PC-3 (cell line): ENCODE measurements around the gene PEX10. TPM values are rescaled to one million over a fixed set of nuclear protein-coding genes. Genes with fewer than 3 reads are reported as not detected.

Experiments
- ATAC-seq: fragments of 200-7000 bp; cut with Tn5 transposase; 2 replicates; pipeline ENCODE4 v1.9.1; 2020; ENCODE audit warnings: mild to moderate bottlenecking, moderate library complexity
- BruUV-seq: library from RNA; stranded (reverse); fragments of 400-500 nt; replicated peaks from 2 replicates; lab custom pipeline; 2021; lab: Mats Ljungman, UMichigan
- CTCF ChIA-PET: fragments of 300-600 bp; sonication (Branson Sonifier 250); formaldehyde crosslinking; loops from one replicate; lab custom pipeline; 2022; ENCODE audit warnings: antibody characterized with exemption; lab: Charles Lee
- POLR2A ChIA-PET: fragments of 300-600 bp; sonication (Branson Sonifier 250); formaldehyde crosslinking; loops from one replicate; lab custom pipeline; 2022; ENCODE audit warnings: antibody characterized with exemption; ENCODE audit not compliant: unreplicated experiment; lab: Charles Lee
- DNase-seq: peaks from one replicate; pipeline ENCODE4 v3.0.0-alpha.2; 2015
- H2AFZ ChIP-seq: fragments of 300-600 bp; sonication (generic); 2 replicates; pipeline ENCODE4 v1.6.0; 2016; ENCODE audit warnings: antibody characterized with exemption, low read length
- H3F3A ChIP-seq: fragments of 300-600 bp; sonication (generic); one replicate; pipeline ENCODE4 v1.6.0; 2017; ENCODE audit warnings: antibody characterized with exemption, low read length, control low read depth, mild to moderate bottlenecking; ENCODE audit not compliant: unreplicated experiment
- H3K27ac ChIP-seq: fragments of 300-600 bp; sonication (generic); 2 replicates; pipeline ENCODE4 v1.5.1; 2016; ENCODE audit warnings: mild to moderate bottlenecking, low read length
- H3K27me3 ChIP-seq: fragments of 300-600 bp; sonication (generic); 2 replicates; pipeline ENCODE4 v1.6.1; 2016; ENCODE audit warnings: low read length, mixed read lengths
- H3K36me3 ChIP-seq: fragments of 300-600 bp; sonication (generic); 2 replicates; pipeline ENCODE4 v1.6.1; 2016; ENCODE audit warnings: low read depth, mixed run types, low read length, mixed read lengths
- H3K4me1 ChIP-seq: fragments of 300-600 bp; sonication (generic); 2 replicates; pipeline ENCODE4 v1.5.1; 2016; ENCODE audit warnings: low read length; ENCODE audit not compliant: insufficient read depth
- H3K4me2 ChIP-seq: fragments of 300-600 bp; sonication (generic); 2 replicates; pipeline ENCODE4 v1.6.0; 2016; ENCODE audit warnings: low read length
- H3K4me3 ChIP-seq: fragments of 300-600 bp; sonication (generic); 2 replicates; pipeline ENCODE4 v1.5.1; 2016; ENCODE audit warnings: mild to moderate bottlenecking, low read length, mixed read lengths
- H3K79me2 ChIP-seq: fragments of 300-600 bp; sonication (generic); 2 replicates; pipeline ENCODE4 v1.6.1; 2017; ENCODE audit warnings: low read length, mixed read lengths
- H3K9ac ChIP-seq: fragments of 300-600 bp; sonication (generic); 2 replicates; pipeline ENCODE4 v1.6.0; 2016; ENCODE audit warnings: mild to moderate bottlenecking, low read length
- H3K9me2 ChIP-seq: fragments of 300-600 bp; sonication (generic); replicated peaks from 2 replicates; pipeline ENCODE4 v1.6.1; 2016; ENCODE audit warnings: mixed run types, low read length, mixed read lengths
- H3K9me3 ChIP-seq: fragments of 300-600 bp; sonication (generic); 2 replicates; pipeline ENCODE4 v1.6.1; 2016; ENCODE audit warnings: low read length, mixed read lengths
- H4K20me1 ChIP-seq: fragments of 300-600 bp; sonication (generic); 2 replicates; pipeline ENCODE4 v1.6.1; 2016; ENCODE audit warnings: low read length, mixed read lengths
- EZH2 ChIP-seq: fragments of 300-600 bp; sonication (generic); IDR thresholded peaks from one replicate; pipeline ENCODE4 v1.6.1; 2017; ENCODE audit warnings: antibody characterized with exemption, mild to moderate bottlenecking, low read length; ENCODE audit not compliant: unreplicated experiment
- EZH2phosphoT487 ChIP-seq: fragments of 300-600 bp; sonication (generic); IDR thresholded peaks from 2 replicates; pipeline ENCODE4 v1.6.1; 2018; ENCODE audit warnings: mild to moderate bottlenecking, antibody characterized with exemption, low read length, borderline replicate concordance
- intact Hi-C: fragments of 100-400 bp; cut with micrococcal nuclease; formaldehyde crosslinking; loops from 2 replicates; pipeline ENCODE4 v1.9.0; 2023
- total RNA-seq: library from RNA; depleted of rRNA; stranded (reverse); fragments of >200 nt; gene quantifications from 2 replicates; pipeline ENCODE4 v1.2.3, GENCODE V29; 2014
- TF ChIP-seq, protein P1 (sequence below): fragments of 300-600 bp; sonication (generic); conservative IDR thresholded peaks from 2 replicates; pipeline ENCODE4 v1.5.1; 2017; ENCODE audit warnings: antibody characterized with exemption, low read depth, mild to moderate bottlenecking, low read length

Gene PEX10
- total RNA-seq, 1 experiment from 2014 or later = 100 TPM

- intact Hi-C loops = no loop called here
- peaks cover 3% of the 10 kb centered on the region; the same call in 1 of the 2 replicates for H4K20me1 ChIP-seq
- H3K9me2 ChIP-seq = no peaks in the 10 kb centered on the region
- no peaks in the 10 kb centered on the region for H3K4me1 ChIP-seq
- 0 out of 2 replicates have a peak, but pooled peaks cover 9% of the 10 kb centered on the region for H3K79me2 ChIP-seq
- no peak overlapping the region for H2AFZ ChIP-seq
- no peaks in the 10 kb centered on the region for H3K9me3 ChIP-seq
- no peak for ATAC-seq
- ChIA-PET CTCF (no interaction called here), POLR2A (interaction anchor here (0.5 kb wide), 1 partner anchor 17 kb away, joined by 11 read pairs; no protein-coding TSS in a partner anchor)
- no peak overlapping the region for H3K4me2 ChIP-seq
- BruUV-seq = TSS peak; percentile 47
- no peak for TF ChIP-seq EZH2phosphoT487
- TF ChIP-seq, protein P1, sequence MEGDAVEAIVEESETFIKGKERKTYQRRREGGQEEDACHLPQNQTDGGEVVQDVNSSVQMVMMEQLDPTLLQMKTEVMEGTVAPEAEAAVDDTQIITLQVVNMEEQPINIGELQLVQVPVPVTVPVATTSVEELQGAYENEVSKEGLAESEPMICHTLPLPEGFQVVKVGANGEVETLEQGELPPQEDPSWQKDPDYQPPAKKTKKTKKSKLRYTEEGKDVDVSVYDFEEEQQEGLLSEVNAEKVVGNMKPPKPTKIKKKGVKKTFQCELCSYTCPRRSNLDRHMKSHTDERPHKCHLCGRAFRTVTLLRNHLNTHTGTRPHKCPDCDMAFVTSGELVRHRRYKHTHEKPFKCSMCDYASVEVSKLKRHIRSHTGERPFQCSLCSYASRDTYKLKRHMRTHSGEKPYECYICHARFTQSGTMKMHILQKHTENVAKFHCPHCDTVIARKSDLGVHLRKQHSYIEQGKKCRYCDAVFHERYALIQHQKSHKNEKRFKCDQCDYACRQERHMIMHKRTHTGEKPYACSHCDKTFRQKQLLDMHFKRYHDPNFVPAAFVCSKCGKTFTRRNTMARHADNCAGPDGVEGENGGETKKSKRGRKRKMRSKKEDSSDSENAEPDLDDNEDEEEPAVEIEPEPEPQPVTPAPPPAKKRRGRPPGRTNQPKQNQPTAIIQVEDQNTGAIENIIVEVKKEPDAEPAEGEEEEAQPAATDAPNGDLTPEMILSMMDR = no peak
- TF ChIP-seq EZH2 = no peak
- DNase-seq = no peak
- no peak overlapping the region for H3K9ac ChIP-seq
- no peak overlapping the region for H3K27ac ChIP-seq
- no peaks in the 10 kb centered on the region for H3K27me3 ChIP-seq
- H3K4me3 ChIP-seq = no peak overlapping the region
- peaks cover 48% of the 10 kb centered on the region for H3K36me3 ChIP-seq
- no peaks in the 10 kb centered on the region for H3F3A ChIP-seq
Measured at GRCh38 chr1:2404890-2405511, 7.4 kb downstream of the PEX10 start.

DNA sequence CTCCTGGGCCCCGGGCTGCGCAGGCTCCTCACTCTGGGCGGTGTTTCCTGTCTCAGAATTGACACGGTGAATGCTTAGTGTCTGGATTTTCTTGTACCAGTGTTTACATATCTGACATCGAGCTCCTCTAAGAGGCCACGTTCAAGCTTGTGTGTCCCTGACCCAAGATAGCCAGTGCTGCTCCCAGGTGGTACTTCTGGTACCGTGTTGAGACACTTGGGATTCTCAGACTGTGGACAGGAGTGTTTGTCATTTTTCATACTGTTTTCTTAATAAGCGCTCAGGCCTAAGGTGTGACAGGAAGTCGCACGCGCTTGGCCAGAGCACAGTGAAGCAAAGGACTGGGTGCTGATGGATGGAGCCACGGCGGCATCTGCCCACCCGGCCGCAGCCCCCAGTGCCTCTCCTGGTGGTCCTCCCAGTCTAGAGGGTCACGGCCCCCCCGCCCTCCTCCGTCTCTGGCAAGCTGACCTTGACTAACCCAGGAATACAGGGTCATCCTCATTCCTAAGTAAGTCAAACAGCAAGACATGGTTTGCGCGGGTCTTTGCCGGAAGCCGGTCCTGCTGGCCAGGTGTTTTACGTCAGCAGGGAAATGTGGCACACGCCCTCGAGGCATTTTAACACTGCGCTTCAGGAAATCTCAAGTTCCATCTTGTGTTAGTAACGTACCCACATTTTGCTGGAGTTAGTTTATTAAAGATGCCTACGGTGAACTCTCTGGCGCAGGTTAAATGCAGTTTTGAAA lies 8.0 kb downstream of the PEX10 start:
- no peak overlapping the region for H3K4me2 ChIP-seq
- BruUV-seq = no TSS peak
- H3K4me1 ChIP-seq = no peaks in the 10 kb centered on the region
- no peaks in the 10 kb centered on the region for H3K9me3 ChIP-seq
- intact Hi-C loops = no loop called here
- no peak overlapping the region for H3K9ac ChIP-seq
- H3F3A ChIP-seq = no peaks in the 10 kb centered on the region
- H2AFZ ChIP-seq = no peak overlapping the region
- H3K79me2 ChIP-seq = 0 out of 2 replicates have a peak, but pooled peaks cover 9% of the 10 kb centered on the region
- H3K27me3 ChIP-seq = no peaks in the 10 kb centered on the region
- POLR2A ChIA-PET = interaction anchor here (0.5 kb wide), 1 partner anchor 16 kb away, joined by 11 read pairs; no protein-coding TSS in a partner anchor
- no peak for ATAC-seq
- no peak for DNase-seq
- peaks cover 3% of the 10 kb centered on the region; the same call in 1 of the 2 replicates for H4K20me1 ChIP-seq
- TF ChIP-seq EZH2 (no peak), EZH2phosphoT487 (no peak)
- no peaks in the 10 kb centered on the region for H3K9me2 ChIP-seq
- H3K4me3 ChIP-seq = no peak overlapping the region
- CTCF ChIA-PET = no interaction called here
- no peak overlapping the region for H3K27ac ChIP-seq
- peaks cover 53% of the 10 kb centered on the region for H3K36me3 ChIP-seq

- H3K36me3 ChIP-seq = peaks cover 61% of the 10 kb centered on the region
Measured at GRCh38 chr1:2403273-2403672, 9.1 kb downstream of the PEX10 start.

More at GRCh38 chr1:2403273-2403672, 9.1 kb downstream of the PEX10 start:
- ATAC-seq (no peak), DNase-seq (no peak)
- Histone ChIP-seq H3K4me2 (no peak overlapping the region), H3K4me1 (no peaks in the 10 kb centered on the region), H3K9me2 (no peaks in the 10 kb centered on the region), H3K79me2 (peaks cover 9% of the 10 kb centered on the region; the same call in 1 of the 2 replicates), H2AFZ (no peak overlapping the region), H3K4me3 (no peak overlapping the region), H3K9me3 (no peaks in the 10 kb centered on the region), H3K27ac (no peak overlapping the region), H3K9ac (no peak overlapping the region), H3K27me3 (no peaks in the 10 kb centered on the region), H4K20me1 (peaks cover 3% of the 10 kb centered on the region; the same call in 1 of the 2 replicates), H3F3A (peaks cover 5% of the 10 kb centered on the region)
- ChIA-PET POLR2A (no interaction called here), CTCF (no interaction called here)
- intact Hi-C loops = no loop called here
- TSS peak; percentile 23 for BruUV-seq
- no peak for TF ChIP-seq EZH2
- TF ChIP-seq, protein P1 = no peak
- TF ChIP-seq EZH2phosphoT487 = no peak
